ENCODE data around the gene SAMD3.
"Not testable (repeated sequence)": the region's sequence is repeated elsewhere in the genome, so short reads cannot be mapped to it uniquely, and the experiment has no call there.

SAMD3 gene

GRCh38 chr6:130127195-130127594, 95.6 kb downstream of the SAMD3 start:
- no peak for TF ChIP-seq CTCF (IDR thresholded peaks at IDR 0.05; ENCODE audit: low read depth, low read length)
- no peak for DNase-seq (ENCODE audit: low read depth, low spot score)
- H3K4me3 ChIP-seq (ENCODE audit: low read depth, low read length), result no peak overlapping the region
- in situ Hi-C loops (cut with HindIII; ENCODE audit: low sequenced_read_pairs), result no loop called here

- H3K4me3 ChIP-seq (ENCODE audit: low read depth, low read length), result no peak overlapping the region
- no peak for DNase-seq (ENCODE audit: low read depth, low spot score)
- in situ Hi-C loops (cut with HindIII; ENCODE audit: low sequenced_read_pairs), result no loop called here
- TF ChIP-seq CTCF (IDR thresholded peaks at IDR 0.05; ENCODE audit: low read depth, low read length), result no peak
Measured at GRCh38 chr6:130122243-130122642, 100.5 kb downstream of the SAMD3 start.

DNA sequence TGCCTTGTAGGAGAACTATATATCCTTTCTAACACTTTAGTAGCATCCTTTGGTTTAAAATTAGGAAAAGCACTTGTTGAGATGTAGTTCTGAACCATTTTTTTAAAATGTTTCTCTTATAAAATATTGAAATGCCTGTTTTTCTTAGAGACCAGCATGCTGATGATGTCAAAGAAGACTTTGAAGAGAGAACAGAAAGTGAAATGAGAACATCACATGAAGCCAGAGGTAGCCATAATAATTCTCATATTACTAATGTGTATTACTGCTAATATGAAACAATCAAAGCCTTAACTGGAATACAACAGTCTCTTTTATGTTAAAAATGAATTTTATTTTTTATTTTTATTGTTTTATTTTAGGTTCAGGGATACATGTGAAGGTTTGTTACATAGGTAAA, 102.0 kb downstream of the SAMD3 start:
- no peak for TF ChIP-seq CTCF (IDR thresholded peaks at IDR 0.05; ENCODE audit: low read depth, low read length)
- H3K4me3 ChIP-seq (ENCODE audit: low read depth, low read length), result no peak overlapping the region
- in situ Hi-C loops (cut with HindIII; ENCODE audit: low sequenced_read_pairs), result no loop called here
- no peak for DNase-seq (ENCODE audit: low read depth, low spot score)

- no peak overlapping the region for H3K4me3 ChIP-seq (ENCODE audit: low read depth, low read length)
- no peak for DNase-seq (ENCODE audit: low read depth, low spot score)
- TF ChIP-seq CTCF (IDR thresholded peaks at IDR 0.05; ENCODE audit: low read depth, low read length), result no peak
- in situ Hi-C loops (cut with HindIII; ENCODE audit: low sequenced_read_pairs), result no loop called here
Measured at GRCh38 chr6:130119211-130119610, 103.5 kb downstream of the SAMD3 start.

- in situ Hi-C loops (cut with HindIII; ENCODE audit: low sequenced_read_pairs), result no loop called here
- no peak for DNase-seq (ENCODE audit: low read depth, low spot score)
- TF ChIP-seq CTCF (IDR thresholded peaks at IDR 0.05; ENCODE audit: low read depth, low read length), result no peak
Measured at GRCh38 chr6:130118236-130118635, 104.5 kb downstream of the SAMD3 start.

DNA sequence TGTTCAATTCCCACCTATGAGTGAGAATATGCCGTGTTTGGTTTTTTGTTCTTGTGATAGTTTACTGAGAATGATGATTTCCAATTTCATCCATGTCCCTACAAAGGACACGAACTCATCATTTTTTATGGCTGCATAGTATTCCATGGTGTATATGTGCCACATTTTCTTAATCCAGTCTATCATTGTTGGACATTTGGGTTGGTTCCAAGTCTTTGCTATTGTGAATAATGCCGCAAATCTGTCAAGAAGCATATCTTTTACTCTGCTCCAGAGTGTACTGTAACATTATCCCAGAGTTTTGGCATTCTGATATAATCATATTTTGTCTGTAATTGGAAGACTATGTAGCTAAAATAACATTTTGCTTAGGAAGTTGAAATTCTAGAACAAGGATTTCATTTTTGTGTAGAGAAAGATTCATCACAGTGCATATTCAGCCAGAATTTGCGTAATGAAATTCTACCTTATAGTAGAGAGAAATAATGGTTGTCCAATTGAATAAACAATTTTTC, 105.5 kb downstream of the SAMD3 start:
- DNase-seq (ENCODE audit: low read depth, low spot score); H3K4me3 ChIP-seq (ENCODE audit: low read depth, low read length); in situ Hi-C loops (cut with HindIII; ENCODE audit: low sequenced_read_pairs): not testable (repeated sequence)

More at GRCh38 chr6:130118236-130118635, 104.5 kb downstream of the SAMD3 start:
- H3K4me3 ChIP-seq (ENCODE audit: low read depth, low read length), result no peak overlapping the region

DNA sequence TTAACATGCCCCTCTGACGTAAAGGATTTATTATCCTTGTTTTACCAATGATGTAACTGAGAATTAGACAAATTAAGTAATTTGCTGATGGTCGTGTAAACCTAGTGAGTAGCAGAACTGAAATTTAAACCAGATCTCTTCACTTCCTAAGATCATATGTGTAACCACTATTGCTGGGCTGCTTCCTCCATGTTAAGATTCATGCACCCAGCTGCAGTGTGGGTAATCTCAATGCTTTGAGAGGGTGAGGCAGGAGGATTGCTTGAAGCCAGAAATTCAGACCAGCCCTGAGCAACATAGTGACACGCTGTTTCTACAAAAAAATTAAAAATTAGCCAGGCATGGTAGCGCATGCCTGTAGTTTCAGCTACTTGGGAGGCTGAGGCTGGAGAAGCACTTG, 106.5 kb downstream of the SAMD3 start:
- no peak overlapping the region for H3K4me3 ChIP-seq (ENCODE audit: low read depth, low read length)
- no peak for DNase-seq (ENCODE audit: low read depth, low spot score)
- no peak for TF ChIP-seq CTCF (IDR thresholded peaks at IDR 0.05; ENCODE audit: low read depth, low read length)
- in situ Hi-C loops (cut with HindIII; ENCODE audit: low sequenced_read_pairs), result no loop called here
